GM21528 (cell line): ENCODE measurements around the gene HES7.
"Not testable (repeated sequence)": the region's sequence is repeated elsewhere in the genome, so short reads cannot be mapped to it uniquely, and the experiment has no call there.

Experiments
- ATAC-seq: cut with Tn5 transposase; IDR thresholded peaks from one replicate; pipeline ENCODE4 v1.9.1; 2021; ENCODE audit warnings: mild to moderate bottlenecking, moderate library complexity; ENCODE audit not compliant: unreplicated experiment, low FRiP score

Gene HES7

DNA sequence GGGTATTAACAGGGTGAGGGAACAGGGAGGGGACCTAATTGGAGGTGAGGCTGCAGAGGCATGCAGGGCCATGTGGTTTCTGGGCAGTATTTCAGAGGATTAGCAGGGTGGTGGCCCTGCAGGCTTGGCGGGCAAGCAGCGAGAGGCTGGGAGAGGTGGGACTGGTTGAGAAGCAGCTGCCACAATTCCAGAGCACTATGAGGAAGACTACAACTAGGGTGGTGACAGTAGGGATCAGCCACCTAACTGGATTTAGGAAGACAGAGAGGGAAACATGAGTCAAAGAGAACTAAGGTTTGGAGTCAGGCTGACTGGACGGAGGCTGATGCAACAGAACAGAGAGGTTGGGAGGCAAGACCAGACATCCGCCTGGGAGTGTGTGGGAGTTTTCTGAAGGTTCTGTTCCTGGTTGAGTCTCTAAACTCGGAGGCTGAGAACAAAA is 17.9 kb downstream of the HES7 start:
- ATAC-seq: no peak

DNA sequence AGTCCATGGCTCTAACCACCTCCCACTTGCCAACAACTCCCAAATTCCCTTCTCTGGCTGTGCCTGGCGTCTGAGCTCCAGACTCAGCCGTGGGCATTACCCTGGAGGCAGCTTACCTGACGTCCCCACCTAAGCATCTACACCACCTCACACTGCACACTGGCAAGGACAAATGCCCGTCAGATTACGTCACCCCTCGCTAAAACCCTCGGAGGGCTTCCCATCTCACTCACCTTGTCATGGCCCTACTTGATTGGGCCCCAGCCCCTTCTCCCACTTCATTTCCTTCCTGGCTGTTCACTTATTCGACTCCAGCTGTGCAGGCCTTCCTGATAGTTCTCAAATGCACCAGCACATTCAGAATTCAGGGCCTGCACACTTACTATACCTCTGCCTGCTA is 19.0 kb downstream of the HES7 start:
- no peak for ATAC-seq

DNA sequence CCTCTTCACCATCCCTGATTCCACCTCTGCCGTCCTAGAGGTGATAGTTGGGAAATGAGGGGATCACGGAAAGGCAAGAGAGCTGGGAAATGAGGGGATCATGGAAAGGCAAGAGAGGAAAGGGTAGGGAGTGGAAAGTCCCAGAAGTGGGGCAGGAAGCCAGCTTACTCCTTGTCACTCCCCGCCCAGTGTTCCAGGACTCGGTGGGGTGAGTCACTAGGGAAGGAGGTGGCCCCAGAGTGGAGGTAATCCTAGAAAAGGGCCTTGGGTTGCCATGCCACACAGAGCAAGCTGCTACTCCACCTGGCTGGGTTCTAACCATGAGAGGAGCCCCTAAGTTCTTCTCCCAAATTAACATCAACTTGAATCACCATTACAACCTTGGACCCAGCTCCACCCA is 20.4 kb downstream of the HES7 start:
- ATAC-seq: no peak

DNA sequence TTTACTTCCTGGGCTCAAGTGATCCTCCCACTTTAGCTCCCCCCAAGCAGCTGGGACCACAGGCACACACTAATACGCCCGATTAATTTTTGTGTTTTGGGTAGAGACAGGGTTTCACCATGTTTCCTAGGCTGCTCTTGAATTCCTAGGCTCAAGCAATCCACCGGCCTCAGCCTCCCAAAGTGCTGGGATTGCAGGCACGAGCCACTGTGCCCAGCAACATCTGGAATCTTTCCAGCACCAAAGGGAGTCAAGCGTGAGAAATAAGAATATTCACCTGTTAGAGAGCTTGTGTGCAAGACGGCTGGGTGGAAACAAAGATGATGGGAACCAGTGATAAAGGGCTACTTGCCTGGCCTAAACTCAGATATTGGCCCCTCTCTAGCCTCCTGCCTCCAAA is 22.2 kb downstream of the HES7 start:
- ATAC-seq: no peak

DNA sequence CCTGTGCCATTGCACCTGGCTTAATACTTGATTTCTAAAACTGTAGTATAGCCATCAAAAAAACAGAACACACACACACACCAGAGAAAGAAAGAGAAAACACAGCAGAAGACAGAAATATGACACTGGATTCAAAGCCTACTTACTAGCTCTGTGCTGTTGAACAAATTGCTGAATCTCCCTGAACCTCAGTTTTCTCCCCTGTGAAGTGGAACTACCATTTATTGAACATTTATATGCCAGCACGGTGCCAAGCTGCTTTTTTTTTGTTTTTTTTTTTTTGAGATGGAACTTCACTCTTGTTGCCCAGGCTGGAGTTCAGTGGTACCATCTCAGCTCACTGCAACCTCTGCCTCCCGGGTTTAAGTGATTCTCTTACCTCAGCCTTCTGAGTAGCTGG is 23.1 kb downstream of the HES7 start:
- ATAC-seq: no peak

DNA sequence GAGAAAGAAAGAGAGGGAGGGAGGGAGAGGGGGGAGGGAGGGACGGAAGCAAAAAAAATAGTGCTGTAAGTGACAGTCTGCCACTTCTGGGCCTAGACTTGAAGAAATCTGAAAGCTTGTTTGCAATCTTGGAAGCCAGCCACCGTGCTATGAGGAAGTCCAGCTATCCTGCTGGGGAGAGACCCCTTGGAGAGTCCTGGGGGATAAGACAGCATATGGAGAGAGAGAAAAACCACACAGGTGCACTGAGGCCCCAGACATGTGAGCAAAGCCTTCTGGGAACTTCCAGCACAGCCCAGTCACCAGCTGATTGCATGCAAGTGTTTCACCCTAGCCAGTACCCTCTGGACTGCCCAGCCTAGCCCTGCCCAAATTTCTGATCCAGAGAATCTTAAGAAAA is 23.8 kb downstream of the HES7 start:
- no peak for ATAC-seq

DNA sequence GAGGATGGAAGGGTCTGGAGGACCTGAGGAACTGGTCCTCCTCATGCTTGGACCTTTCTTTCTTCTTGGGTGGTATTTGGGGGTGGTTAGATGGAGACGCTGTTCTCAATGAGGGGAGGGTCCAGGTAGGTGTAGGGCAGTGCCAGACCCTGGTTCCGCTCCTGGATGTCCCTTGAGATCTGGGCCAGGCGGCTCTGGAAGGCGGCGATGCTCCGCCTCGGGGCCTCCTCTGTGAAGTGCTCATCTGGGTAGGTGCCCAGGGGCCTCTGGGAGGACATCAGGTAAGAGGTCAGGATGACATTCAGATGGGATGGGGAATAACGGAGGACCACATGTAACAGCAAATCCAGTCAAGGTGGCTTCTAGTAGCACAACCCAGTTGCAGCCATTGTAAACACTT is 27.4 kb downstream of the HES7 start:
- no peak for ATAC-seq

DNA sequence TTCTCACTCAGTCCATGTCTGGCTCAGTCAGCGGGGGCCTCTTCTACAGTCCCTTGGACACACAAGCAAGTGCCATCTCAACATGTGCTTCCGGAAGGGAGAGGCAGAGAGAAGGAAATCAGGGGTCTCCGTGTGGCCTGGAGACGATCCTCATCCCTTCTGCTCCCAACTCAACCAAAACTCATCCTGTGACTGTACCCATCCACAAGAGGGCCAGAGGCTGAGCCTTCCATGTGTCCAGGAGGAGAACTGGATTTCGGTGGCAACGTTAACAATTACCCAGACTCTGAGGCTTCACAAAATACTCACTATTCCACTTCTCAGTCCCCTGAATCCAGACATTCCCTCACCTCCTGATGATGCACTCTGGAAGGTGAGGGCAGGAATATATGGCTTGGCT is 28.5 kb downstream of the HES7 start:
- ATAC-seq: no peak

DNA sequence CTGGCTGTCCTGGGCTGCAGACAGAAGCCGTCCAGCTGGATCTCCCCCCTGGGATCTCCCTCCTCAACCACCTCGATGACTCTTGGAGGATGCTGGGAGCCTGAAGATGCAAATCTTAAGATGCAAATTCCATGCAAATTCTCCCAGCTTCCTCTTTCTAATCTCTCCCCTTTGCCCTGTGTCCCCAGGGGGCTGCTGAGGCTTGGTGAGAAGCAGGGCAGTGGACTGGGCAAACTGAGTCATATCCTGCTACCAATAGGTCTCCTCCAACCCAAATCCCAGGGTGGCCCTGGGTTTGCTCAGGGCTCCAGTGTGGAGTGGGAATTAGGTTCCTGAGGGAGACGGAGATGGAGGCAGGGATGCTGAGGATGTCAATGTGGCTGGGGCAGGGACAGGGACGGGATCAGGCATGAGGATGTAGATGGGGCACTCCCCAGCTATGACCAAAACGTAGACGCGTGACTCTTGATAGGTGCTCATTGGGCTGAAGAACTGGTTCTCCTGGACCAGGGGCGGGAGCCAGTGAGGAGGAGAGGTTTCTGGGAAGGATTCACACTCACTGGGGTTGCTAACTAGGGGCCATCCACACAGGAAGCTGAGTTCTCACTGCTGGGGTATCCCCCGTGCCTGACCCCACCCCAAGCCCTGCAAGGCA is 32.7 kb downstream of the HES7 start:
- ATAC-seq: no peak

DNA sequence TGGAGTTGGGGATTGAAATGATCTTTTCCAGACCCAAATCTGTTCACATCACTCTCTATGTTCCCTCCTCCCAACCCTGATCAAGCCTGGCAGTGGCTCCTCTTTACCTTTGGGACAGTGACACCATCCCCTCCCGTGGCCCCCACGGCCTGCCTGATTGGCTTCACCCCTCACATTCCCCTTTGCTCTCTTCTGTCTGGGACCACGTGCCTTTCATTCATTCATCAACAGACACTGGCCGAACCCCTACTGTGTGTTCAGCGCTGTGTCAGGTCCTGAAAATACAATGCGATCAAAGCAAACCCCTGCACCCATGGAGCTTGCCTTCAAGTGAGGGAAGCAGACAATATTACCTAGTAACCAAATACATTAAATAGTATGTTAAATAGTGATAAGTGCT is 34.2 kb downstream of the HES7 start:
- no peak for ATAC-seq

DNA sequence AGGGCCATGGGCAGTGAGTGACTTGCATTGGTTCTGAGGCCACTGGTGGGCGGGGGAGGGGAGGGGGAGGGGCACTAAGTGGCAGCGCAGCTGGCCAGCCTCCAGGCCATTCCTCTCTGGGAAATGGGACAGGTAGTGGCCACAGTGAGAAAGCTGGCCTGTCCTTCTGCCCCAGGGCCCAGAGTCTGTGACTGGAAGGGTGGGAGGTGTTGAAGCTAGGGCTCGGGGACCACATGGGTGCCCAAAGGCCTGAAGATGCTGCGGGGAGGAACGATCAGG is 36.0 kb downstream of the HES7 start:
- ATAC-seq: no peak

DNA sequence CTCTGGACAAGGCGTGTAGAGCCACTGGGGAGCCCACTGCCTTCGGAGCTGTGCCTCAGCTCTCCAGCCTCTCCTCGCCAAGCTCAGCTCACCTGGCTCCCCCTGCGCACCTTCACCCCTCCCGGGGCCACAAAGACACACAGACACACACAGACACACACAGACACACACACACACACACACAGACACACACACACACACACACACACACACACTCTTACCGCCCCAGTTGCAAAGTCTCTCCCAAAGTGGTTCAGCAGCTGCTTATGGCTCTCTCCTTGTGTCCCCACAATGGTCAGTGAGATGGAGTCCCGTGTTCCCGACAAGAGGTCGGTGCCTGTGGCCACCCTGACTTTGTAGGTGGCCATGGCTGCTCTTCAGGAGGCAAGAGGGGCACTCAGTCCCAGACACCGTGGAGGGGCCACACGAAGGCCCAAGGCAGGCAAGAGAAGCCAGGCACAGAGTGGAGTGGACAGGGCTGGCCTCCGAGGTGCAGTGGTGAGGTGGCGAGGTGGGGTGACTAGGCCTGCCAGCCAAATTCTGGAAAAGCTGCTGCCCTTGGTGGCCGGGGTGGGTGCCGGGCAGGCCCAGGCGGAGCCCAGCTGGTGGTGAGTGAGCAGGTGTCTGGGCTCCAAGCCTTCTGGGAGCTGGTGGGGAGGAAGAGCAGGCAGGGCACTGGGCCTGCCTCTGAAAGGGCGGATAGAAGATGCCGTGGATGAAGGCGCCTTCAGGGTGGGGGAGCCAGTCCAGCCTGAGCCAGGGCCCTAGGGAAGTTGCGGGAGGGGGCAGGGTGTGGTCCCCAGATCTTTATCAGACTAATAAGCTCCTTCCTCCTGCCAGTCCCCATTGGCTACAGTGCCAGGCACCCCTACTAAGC is 36.6 kb downstream of the HES7 start, which contains the start of gene ALOX12B:
Gene ALOX12B (minus strand): TSS at position 642 of the 877 bp plus-strand sequence. CDS start 274 bp downstream, at position 368.
- ATAC-seq: no peak

DNA sequence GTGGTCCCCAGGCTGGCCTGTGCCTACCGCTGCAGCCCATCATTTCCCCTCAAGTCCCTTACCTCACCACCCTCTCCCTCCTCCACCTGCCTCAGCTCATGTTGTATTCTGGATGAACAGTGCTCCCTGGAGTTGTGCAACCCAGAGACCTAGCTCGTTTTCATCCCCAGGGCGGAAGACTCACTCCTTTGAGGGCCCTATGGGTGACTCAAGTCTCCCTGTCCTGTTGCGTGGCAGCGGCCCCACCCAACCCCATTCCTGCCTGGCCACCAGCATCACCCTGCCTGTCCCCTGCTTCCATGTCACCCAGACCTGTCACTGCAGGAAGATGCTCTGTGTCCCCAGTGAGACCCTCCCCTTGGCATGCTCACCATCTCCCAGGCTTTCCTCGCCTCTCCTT is 39.7 kb downstream of the HES7 start:
- ATAC-seq: no peak

DNA sequence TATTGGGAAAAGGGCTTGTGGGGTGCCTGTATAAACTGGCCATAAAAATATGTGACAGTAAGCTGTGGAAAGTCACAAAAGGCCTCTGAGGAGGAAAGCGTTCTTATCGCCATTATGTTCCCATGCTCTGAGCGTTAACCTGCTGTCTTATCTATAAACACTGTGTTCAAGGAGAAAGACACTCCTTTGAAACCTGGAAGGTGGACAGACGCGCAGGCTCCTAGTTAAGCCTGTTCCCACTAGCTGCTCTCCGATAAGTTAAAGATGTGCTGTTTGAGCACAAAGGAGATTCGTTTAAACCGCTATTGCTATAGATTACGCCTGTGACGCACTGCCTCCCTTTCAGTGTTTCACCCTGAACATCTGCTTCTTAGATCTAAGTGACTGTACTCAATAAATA is 41.6 kb downstream of the HES7 start:
- ATAC-seq: no peak

DNA sequence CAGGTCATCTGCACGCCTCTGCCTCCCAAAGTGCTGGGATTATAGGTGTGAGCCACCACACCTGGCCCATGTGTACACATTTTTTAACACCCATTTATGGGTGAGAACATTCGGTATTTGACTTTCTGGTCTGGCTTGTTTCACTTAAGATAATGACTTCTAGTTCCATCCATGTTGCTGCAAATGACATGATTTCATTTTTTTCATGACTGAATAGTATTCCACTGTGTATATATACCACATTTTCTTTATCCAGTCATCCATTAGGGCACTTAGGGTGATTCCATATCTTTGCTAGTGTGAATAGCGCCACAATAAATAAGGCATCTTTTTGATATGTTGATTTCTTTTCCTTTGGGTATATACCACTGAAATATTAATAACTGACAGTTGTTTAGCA is 42.0 kb downstream of the HES7 start:
- no peak for ATAC-seq

DNA sequence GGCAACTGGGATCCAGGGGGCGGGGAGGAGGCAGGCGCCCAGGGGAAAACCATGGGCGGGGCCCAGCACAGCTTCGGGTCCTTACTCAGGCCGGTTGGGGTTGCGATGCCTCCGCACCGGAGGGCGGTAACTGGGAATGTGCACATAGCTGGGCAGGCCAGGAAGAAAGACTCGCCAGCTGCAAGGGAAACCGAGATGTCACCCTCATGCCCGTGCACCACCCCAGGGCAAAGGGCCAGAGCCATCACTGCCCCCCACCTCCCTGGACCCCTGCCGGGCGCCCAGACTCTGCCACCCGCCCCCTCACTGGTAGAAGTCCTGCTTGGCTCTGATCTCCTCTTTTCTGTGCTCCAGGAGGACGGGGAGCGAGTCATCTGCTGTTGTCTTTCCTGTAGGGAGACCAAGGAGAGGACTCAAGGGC is 43.1 kb downstream of the HES7 start:
- no peak for ATAC-seq

DNA sequence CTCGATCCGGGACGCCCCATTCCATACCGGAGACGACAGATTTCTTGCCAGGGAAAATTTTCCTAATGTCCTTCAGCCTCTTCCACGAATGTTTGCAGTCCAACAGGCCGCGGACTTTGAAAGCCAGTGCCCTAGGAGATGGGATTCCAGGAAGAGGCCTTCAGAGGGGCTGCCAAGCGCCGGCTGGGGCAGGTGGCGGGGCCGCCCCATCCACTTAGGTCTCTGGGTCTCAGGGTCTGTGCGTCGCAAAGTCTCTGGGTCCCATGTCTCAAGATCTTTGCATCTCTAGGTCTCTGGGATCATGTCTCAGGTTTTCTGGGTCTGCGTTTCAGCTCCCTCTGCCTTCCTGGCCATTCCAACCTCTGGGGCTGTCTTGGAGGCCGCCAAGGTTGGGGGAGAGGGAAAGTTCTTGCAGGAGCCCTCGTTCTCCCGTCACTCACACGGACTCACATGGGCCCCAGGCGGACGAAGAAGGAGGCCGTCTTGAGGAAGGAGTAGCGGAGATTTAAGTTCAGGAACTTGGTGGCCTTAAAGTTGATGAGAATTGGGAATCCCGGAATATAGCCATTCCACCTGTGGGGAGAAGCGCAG is 43.6 kb downstream of the HES7 start:
- ATAC-seq: no peak

DNA sequence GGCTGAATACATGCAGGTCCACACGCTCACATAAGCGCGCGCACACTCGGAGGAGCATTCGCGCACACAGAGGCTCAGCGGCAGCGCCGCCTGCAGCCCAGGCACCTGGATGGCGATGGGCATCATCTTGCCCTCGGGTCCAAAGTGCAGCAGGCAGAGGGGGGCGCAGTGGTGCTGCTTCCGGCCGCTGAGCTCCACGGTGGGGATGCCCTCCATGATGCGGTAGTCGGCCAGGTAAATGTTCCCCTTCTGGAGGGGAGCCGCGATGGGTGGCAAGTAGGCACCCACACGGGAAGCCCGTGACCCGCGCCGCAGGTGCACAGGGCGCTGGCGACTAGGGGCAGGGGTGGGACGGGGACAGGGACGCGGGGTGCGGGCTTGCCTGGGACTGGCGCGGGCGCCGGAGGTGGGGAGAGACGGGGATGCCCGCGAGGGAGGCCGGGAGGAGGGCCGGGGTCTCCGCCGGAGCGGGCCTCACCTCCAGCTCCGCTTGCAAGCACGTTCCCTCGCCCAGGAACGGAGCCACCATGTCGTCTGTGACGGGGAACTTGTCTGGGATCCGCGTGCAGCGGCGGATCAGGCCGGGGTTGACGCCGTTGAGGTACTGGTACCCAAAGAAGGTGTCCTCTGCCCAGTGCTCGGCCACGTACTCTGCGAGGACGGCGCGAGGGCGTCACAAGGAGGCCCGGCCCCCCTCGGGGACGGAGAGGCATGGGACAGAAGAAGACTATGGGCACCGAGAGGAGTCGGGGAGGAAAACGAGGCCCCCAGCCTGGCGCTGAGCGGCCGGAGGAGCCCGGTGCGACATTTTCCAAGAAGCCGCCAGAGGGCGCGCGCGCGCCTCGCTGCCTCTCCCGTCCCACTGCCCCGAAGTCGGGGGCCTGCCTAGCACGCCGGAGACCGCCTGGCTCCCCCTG is 44.4 kb downstream of the HES7 start:
- no peak for ATAC-seq

DNA sequence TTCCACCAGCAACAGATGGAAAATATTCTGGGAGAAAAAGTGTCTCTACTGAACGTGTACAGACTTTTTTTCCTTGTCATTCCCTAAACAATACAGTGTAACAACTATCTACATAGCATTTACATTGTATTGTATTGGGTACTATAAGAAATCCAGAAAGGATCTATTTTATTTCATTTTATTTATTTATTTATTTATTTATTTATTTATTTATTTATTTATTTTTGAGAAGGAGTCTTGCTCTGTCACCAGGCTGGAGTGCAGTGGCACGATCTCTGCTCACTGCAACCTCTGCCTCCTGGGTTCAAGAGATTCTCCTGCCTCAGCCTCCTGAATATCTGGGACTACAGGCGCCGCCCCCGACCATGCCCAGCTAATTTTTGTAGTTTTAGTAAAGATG is 46.0 kb downstream of the HES7 start:
- ATAC-seq: not testable (repeated sequence)

DNA sequence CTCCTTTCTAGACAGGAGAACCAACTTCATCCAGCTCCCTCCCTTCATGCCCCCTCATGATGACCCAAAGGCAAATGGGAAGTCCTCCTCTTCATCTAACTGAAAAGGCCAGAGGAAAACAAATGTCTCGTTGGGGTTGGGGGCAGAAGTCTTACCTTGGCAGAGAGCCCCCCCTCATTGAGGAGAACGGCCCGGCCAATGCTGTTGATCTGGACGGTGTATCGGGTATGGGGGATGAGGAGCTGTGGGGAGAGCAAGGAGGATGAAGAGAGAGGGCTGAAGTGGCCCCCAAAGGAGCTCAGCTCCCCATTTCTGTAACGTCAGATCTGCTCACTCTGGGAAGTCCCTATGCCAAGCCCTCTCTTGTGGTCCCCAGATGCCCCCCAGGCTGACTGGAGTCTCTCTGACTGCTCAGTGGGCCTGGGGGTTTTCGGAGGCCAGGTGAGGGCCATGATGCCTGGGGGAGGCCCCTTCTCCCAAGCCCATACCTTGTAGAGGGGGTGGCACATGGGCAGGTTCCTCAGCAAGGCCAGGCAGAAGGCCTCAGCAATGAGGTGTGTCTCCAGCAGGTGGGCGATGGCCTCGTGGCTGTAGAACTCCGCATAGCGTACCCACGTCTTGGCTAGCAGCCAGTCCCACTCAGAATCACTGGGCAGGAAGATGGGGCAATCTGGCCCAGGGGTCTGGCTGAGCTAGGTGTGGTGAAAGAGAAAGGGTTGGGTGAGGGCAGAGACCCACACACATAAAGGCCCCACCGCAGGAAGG is 47.2 kb downstream of the HES7 start:
- ATAC-seq: no peak
